Trophoblast cell (in vitro differentiated cells and primary cell): ENCODE measurements around the gene ARSG.
A peak's percentile ranks its signal among the peaks of the same experiment; 100 is the strongest.

ENCODE experiments used
- DNase-seq, 2 donors: peaks; one replicate each; pipeline ENCODE4 v3.0.0-alpha.2; 2016
- H2AFZ ChIP-seq: 2 replicates; pipeline ENCODE4 v1.6.1; 2013; ENCODE audit warnings: low read length, moderate library complexity, mild to moderate bottlenecking; ENCODE audit not compliant: insufficient read depth, poor library complexity
- H2AK5ac ChIP-seq: 2 replicates; pipeline ENCODE4 v1.6.1; 2013; ENCODE audit warnings: mild to moderate bottlenecking, low read length
- H2BK120ac ChIP-seq: 2 replicates; pipeline ENCODE4 v1.6.1; 2013; ENCODE audit warnings: low read length, mild to moderate bottlenecking, moderate library complexity; ENCODE audit not compliant: insufficient read depth, poor library complexity
- H2BK12ac ChIP-seq: 2 replicates; pipeline ENCODE4 v1.6.1; 2013; ENCODE audit warnings: mild to moderate bottlenecking, low read length, moderate library complexity
- H2BK5ac ChIP-seq: 2 replicates; pipeline ENCODE4 v1.6.1; 2013; ENCODE audit warnings: low read length, low read depth, moderate library complexity, mild to moderate bottlenecking; ENCODE audit not compliant: poor library complexity
- H3K14ac ChIP-seq: 2 replicates; pipeline ENCODE4 v1.6.1; 2013; ENCODE audit warnings: mild to moderate bottlenecking, low read length
- H3K18ac ChIP-seq: 2 replicates; pipeline ENCODE4 v1.6.1; 2013; ENCODE audit warnings: mild to moderate bottlenecking, low read length
- H3K23ac ChIP-seq: 2 replicates; pipeline ENCODE4 v1.6.1; 2013; ENCODE audit warnings: low read length
- H3K27ac ChIP-seq: 2 replicates; pipeline ENCODE4 v1.5.1; 2013; ENCODE audit warnings: low read depth, mild to moderate bottlenecking, inconsistent platforms, low read length, moderate library complexity
- H3K27me3 ChIP-seq: 2 replicates; pipeline ENCODE4 v1.6.1; 2013; ENCODE audit warnings: inconsistent platforms, mild to moderate bottlenecking, low read length, moderate library complexity; ENCODE audit not compliant: insufficient read depth
- H3K36me3 ChIP-seq, 2 experiments: 1 replicate in 1 of 2; 2 replicates in 1 of 2; pipeline ENCODE4 v1.6.1; 2013; ENCODE audit warnings: low read length in 2 of 2, mild to moderate bottlenecking in 2 of 2, moderate library complexity in 1 of 2; ENCODE audit not compliant: insufficient read depth in 2 of 2, control insufficient read depth in 1 of 2
- H3K4ac ChIP-seq: 2 replicates; pipeline ENCODE4 v1.6.1; 2013; ENCODE audit warnings: low read depth, mild to moderate bottlenecking, low read length, moderate library complexity
- H3K4me1 ChIP-seq, 2 experiments: 1 replicate in 1 of 2; 2 replicates in 1 of 2; pipeline ENCODE4 v1.6.1; 2013; ENCODE audit warnings: low read length in 2 of 2, mild to moderate bottlenecking in 2 of 2, moderate library complexity in 1 of 2; ENCODE audit not compliant: insufficient read depth in 2 of 2, control insufficient read depth in 1 of 2
- H3K4me2 ChIP-seq: 2 replicates; pipeline ENCODE4 v1.6.1; 2013; ENCODE audit warnings: inconsistent platforms, mild to moderate bottlenecking, low read length, moderate library complexity
- H3K4me3 ChIP-seq: 2 replicates; pipeline ENCODE4 v1.5.1; 2013; ENCODE audit warnings: mild to moderate bottlenecking, low read depth, low read length, inconsistent platforms
- H3K79me1 ChIP-seq: one replicate; pipeline ENCODE4 v1.6.1; 2013; ENCODE audit warnings: low read length
- H3K79me2 ChIP-seq: 2 replicates; pipeline ENCODE4 v1.6.1; 2013; ENCODE audit warnings: low read length, mild to moderate bottlenecking; ENCODE audit not compliant: control insufficient read depth, insufficient read depth, poor library complexity
- H3K9ac ChIP-seq: 2 replicates; pipeline ENCODE4 v1.6.1; 2013; ENCODE audit warnings: mild to moderate bottlenecking, low read length
- H3K9me3 ChIP-seq: 2 replicates; pipeline ENCODE4 v1.6.1; 2013; ENCODE audit warnings: low read depth, mild to moderate bottlenecking, control low read depth, inconsistent platforms, low read length; ENCODE audit not compliant: insufficient read depth
- H4K12ac ChIP-seq: 2 replicates; pipeline ENCODE4 v1.6.1; 2013; ENCODE audit warnings: low read depth, mild to moderate bottlenecking, low read length, moderate library complexity
- H4K8ac ChIP-seq: 2 replicates; pipeline ENCODE4 v1.6.1; 2013; ENCODE audit warnings: low read depth, mild to moderate bottlenecking, low read length, moderate library complexity
- H4K91ac ChIP-seq: one replicate; pipeline ENCODE4 v1.6.1; 2013; ENCODE audit warnings: low read depth, mild to moderate bottlenecking, low read length, moderate library complexity
- WGBS: extraction: QIAGEN DNeasy Blood & Tissue Kit; methylation state at CpG from one replicate; pipeline ENCODE4 v1.1.7; 2013; ENCODE audit warnings: missing lambda C conversion rate; ENCODE audit not compliant: insufficient read length, insufficient coverage; ENCODE audit errors: extremely low coverage; 5-methylcytosine and 5-hydroxymethylcytosine counted together

ARSG gene

DNA sequence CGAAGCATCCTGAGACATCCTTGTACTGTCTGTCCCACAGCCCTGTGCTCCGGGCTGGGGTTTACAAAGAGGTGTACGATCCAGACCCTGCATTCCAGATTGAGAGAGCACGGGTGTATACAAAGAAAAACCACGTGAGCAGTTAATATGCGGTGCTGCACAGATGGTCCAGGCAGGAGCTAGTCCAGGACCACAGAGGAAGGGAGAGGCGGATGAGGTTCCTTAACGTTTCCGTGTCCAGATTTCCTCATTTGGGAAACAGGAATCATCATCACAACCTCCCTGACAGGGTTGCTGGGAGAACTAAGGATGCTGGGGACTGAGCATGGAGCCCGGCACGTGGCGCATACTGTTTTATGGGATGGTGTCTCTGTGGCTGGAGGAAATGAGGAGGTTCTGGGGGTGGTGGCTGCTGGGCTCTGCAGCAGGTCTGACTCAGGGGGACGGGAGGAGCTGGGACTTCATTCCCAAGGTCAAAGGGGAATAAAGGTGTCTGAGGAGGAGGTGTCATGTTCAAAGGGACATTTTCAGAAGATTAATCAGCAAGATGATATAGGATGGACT lies 139.8 kb downstream of the ARSG start:
- Histone ChIP-seq H2AK5ac (no peak overlapping the region), H2BK5ac (no peak overlapping the region), H2BK120ac (no peak overlapping the region), H3K4ac (no peak overlapping the region), H3K18ac (no peak overlapping the region), H3K79me2 (no peaks in the 10 kb centered on the region), H3K9ac (no peak overlapping the region), H3K36me3 (peaks cover 74 to 82% of the 10 kb centered on the region in 2 experiments), H3K27me3 (no peaks in the 10 kb centered on the region), H4K8ac (no peak overlapping the region), H3K27ac (no peak overlapping the region), H2AFZ (no peak overlapping the region), H3K4me1 (peaks cover 1 to 2% of the 10 kb centered on the region in 2 experiments), H4K91ac (no peak overlapping the region), H4K12ac (no peak overlapping the region), H3K14ac (no peak overlapping the region), H2BK12ac (no peak overlapping the region), H3K79me1 (no peaks in the 10 kb centered on the region), H3K23ac (no peak overlapping the region), H3K4me3 (no peak overlapping the region), H3K4me2 (no peak overlapping the region), H3K9me3 (no peaks in the 10 kb centered on the region)
- no peak for DNase-seq
- no CpG with 5 or more reads among the region's 13 CpGs for WGBS

DNA sequence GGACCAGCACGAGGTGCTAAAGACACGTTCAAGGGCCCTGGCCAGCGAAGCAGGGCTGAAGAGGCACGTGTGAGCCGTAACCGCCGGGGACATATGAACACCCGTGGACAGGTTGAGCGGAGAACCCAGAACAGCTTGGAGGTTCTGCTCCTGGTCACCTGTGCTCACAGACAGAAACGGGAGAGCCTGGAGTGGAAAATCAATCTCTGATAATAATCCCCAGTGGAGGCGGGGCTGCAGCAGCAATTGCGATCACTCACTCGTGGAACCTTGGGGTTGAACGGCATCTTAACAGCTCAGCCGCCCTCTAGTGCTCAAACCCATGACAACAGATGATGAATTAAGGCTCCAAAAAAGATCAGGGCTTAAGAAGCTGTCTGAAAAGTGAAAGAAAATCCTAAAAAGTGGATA lies 140.4 kb downstream of the ARSG start:
- H3K27me3 ChIP-seq = no peaks in the 10 kb centered on the region
- H2BK12ac ChIP-seq = no peak overlapping the region
- H3K14ac ChIP-seq = no peak overlapping the region
- H4K8ac ChIP-seq = no peak overlapping the region
- DNase-seq = peak in 1 of 2 donors; percentile 12
- WGBS = no CpG with 5 or more reads among the region's 15 CpGs
- no peak overlapping the region for H2AK5ac ChIP-seq
- H2AFZ ChIP-seq = no peak overlapping the region
- peaks cover 77 to 81% of the 10 kb centered on the region in 2 experiments for H3K36me3 ChIP-seq
- H3K23ac ChIP-seq = no peak overlapping the region
- H3K79me2 ChIP-seq = no peaks in the 10 kb centered on the region
- no peak overlapping the region for H3K27ac ChIP-seq
- H3K4me1 ChIP-seq = peaks cover 3 to 4% of the 10 kb centered on the region in 2 experiments
- H3K79me1 ChIP-seq = no peaks in the 10 kb centered on the region
- no peak overlapping the region for H2BK120ac ChIP-seq
- H3K4me3 ChIP-seq = no peak overlapping the region
- H4K91ac ChIP-seq = no peak overlapping the region
- no peak overlapping the region for H2BK5ac ChIP-seq
- H4K12ac ChIP-seq = no peak overlapping the region
- no peaks in the 10 kb centered on the region for H3K9me3 ChIP-seq
- no peak overlapping the region for H3K4me2 ChIP-seq
- no peak overlapping the region for H3K9ac ChIP-seq
- no peak overlapping the region for H3K4ac ChIP-seq
- no peak overlapping the region for H3K18ac ChIP-seq

- Histone ChIP-seq H3K9ac (no peak overlapping the region), H3K4me3 (no peak overlapping the region), H2BK120ac (no peak overlapping the region), H2BK12ac (no peak overlapping the region), H4K12ac (no peak overlapping the region), H4K8ac (no peak overlapping the region), H2AK5ac (no peak overlapping the region), H4K91ac (no peak overlapping the region), H3K27me3 (no peaks in the 10 kb centered on the region), H3K27ac (no peak overlapping the region), H3K79me1 (no peaks in the 10 kb centered on the region), H2AFZ (no peak overlapping the region), H2BK5ac (no peak overlapping the region), H3K79me2 (no peaks in the 10 kb centered on the region), H3K14ac (no peak overlapping the region), H3K36me3 (peaks cover 77 to 78% of the 10 kb centered on the region in 2 experiments), H3K18ac (no peak overlapping the region), H3K4me2 (no peak overlapping the region), H3K4me1 (peaks cover 3 to 4% of the 10 kb centered on the region in 2 experiments), H3K4ac (no peak overlapping the region), H3K23ac (no peak overlapping the region), H3K9me3 (no peaks in the 10 kb centered on the region)
- no CpG with 5 or more reads among the region's 14 CpGs for WGBS
- no peak for DNase-seq
Observed at GRCh38 chr17:68432086-68432864, 141.0 kb downstream of the ARSG start.

- Histone ChIP-seq H2BK120ac (no peak overlapping the region), H3K27ac (no peak overlapping the region), H3K36me3 (peaks cover 71% of the 10 kb centered on the region in 2 experiments), H3K18ac (no peak overlapping the region), H4K91ac (no peak overlapping the region), H4K12ac (no peak overlapping the region), H3K4me3 (no peak overlapping the region), H2BK12ac (no peak overlapping the region), H3K9me3 (no peaks in the 10 kb centered on the region), H3K4ac (no peak overlapping the region), H3K4me2 (no peak overlapping the region), H3K79me1 (no peaks in the 10 kb centered on the region), H3K4me1 (peaks cover 4 to 5% of the 10 kb centered on the region in 2 experiments), H3K27me3 (no peaks in the 10 kb centered on the region), H3K14ac (no peak overlapping the region), H2AK5ac (no peak overlapping the region), H3K79me2 (no peaks in the 10 kb centered on the region), H2BK5ac (no peak overlapping the region), H4K8ac (no peak overlapping the region), H3K23ac (no peak overlapping the region), H3K9ac (no peak overlapping the region), H2AFZ (no peak overlapping the region)
- no CpG with 5 or more reads among the region's 9 CpGs for WGBS
- no peak for DNase-seq
Observed at GRCh38 chr17:68433211-68433610, 141.9 kb downstream of the ARSG start.
